ENCODE measurements around the gene CDYL. TPM values are rescaled to one million over a fixed set of nuclear protein-coding genes. Genes with fewer than 3 reads are reported as not detected.
"Not testable (repeated sequence)": the region's sequence is repeated elsewhere in the genome, so short reads cannot be mapped to it uniquely, and the experiment has no call there.

Gene CDYL
- total RNA-seq, 1 experiment from 2014 or later: 26.8 TPM

DNA sequence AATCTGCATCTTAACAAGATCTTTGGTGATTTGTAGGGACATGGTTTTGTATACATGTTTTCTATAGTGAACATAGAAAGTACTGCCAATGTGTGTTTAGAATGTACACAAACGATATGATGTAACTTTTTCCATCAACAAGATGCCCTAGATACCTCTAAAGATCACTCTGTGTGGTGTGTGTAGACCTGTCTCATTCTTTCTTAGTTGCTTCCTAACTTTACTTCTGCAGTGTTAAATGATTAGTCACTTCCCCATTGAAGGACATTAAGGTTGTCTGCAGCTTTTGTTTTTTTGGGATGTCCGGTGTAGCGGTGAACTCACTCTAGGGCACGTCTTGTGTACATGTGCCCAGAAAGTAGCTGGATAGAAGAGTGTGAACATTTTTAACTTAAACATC, 35.9 kb downstream of the CDYL start:
- no peak for DNase-seq
- Histone ChIP-seq H3K36me3 (no peaks in the 10 kb centered on the region), H3K4me3 (no peak overlapping the region), H3K27me3 (no peaks in the 10 kb centered on the region), H3K9me3 (no peaks in the 10 kb centered on the region)

DNA sequence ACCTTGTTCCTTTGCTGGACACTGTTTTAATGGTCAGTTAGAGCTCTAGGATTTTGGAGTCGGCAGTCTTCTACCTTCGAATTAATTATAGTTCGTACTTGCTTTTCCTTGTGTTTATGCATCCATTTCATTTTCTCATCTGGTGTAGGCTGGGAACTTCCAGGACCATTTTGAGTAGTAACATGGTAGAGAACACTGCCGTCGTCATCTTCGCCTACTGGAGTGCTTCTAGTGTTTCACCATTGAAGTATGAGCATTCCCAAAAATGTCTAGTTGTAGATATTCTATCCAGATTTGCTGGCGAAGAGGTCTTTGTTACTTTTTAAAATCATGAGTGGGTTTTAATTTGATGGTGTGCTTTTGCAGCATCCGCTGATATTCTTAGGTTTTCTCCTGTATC, 36.9 kb downstream of the CDYL start:
- H3K9me3 ChIP-seq: no peaks in the 10 kb centered on the region
- no peak overlapping the region for H3K4me3 ChIP-seq
- no peak for DNase-seq
- H3K27me3 ChIP-seq: no peaks in the 10 kb centered on the region
- no peaks in the 10 kb centered on the region for H3K36me3 ChIP-seq

DNA sequence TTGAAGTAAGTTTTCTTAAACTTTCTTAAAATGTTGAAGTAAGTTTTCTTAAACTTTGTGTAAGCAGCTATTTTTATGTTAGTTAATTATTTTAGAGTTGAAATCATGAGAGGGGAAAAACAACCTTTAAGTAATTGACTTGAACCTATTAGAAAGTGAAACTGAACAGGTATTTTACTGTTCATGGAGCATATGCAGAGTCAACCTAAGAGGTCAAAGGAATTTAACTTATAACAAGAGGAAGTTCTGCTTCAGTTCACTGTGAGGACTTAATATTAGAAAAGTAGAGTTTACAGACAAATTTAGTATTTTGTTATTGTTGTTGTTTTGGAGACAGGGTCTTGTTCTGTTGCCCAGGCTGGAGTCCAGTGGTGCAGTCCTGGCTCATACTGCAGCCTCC, 38.0 kb downstream of the CDYL start:
- no peak overlapping the region for H3K4me3 ChIP-seq
- DNase-seq: no peak
- H3K27me3 ChIP-seq: no peaks in the 10 kb centered on the region
- no peaks in the 10 kb centered on the region for H3K36me3 ChIP-seq
- H3K9me3 ChIP-seq: no peaks in the 10 kb centered on the region

DNA sequence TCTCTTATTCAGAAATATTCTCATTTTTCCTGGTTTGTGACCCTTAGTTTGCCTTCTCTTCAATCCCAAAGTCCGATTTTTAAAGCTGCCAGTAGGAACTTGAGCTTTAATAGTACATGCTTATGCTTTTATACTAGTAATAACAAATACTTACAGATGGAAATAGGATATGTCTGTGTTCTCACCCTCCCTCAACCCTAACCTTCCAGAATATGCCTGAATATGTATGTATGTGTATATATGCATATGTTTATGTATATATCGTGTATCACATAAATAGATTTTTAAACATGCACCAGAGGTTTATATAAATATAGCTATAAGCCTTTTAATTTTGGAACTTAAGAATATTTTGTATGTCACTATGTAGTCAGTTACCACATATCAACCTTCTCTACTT, 38.8 kb downstream of the CDYL start:
- no peak for DNase-seq
- Histone ChIP-seq H3K4me3 (no peak overlapping the region), H3K27me3 (no peaks in the 10 kb centered on the region), H3K36me3 (no peaks in the 10 kb centered on the region), H3K9me3 (no peaks in the 10 kb centered on the region)

DNA sequence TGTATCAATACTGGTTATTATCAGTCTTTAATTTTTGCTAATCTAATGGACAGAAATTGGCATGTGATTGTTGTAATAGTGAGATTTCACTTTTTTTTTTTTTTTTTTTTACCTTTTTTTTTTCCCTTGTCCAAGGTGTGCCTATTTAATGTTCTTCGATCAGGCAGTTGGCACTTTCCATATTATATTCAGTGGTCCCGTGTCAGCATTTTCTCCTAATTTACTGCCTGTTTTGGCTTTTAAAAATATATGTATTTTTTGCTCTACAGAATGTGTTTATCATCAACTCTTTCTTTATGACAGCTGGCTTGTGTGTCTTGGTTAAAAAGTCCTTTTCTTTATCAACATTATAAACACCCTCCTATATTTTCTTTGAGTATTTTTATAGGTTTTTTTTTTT, 39.4 kb downstream of the CDYL start:
- H3K9me3 ChIP-seq: no peaks in the 10 kb centered on the region
- no peaks in the 10 kb centered on the region for H3K36me3 ChIP-seq
- H3K27me3 ChIP-seq: no peaks in the 10 kb centered on the region
- H3K4me3 ChIP-seq: no peak overlapping the region
- no peak for DNase-seq

DNA sequence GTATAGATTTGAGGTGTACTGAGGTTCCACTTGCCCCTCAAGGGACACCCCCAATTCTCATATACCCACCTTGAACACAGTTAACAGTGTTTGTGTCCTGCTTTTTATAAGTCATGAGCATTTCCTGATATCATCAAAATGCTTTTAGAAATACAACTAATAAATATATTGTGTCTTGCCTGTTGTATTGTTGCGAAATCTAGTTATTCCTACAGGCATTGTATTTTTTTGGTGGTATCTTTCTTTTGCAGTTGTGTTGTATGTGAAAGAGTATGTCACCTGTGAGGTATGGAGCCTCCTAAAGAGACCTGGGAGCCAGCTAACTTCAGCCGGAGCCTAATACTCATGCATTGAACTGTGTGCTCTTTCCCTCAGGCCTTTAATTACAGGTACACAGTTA, 40.7 kb downstream of the CDYL start:
- Histone ChIP-seq H3K36me3 (no peaks in the 10 kb centered on the region), H3K27me3 (no peaks in the 10 kb centered on the region), H3K4me3 (no peak overlapping the region), H3K9me3 (no peaks in the 10 kb centered on the region)
- DNase-seq: no peak

DNA sequence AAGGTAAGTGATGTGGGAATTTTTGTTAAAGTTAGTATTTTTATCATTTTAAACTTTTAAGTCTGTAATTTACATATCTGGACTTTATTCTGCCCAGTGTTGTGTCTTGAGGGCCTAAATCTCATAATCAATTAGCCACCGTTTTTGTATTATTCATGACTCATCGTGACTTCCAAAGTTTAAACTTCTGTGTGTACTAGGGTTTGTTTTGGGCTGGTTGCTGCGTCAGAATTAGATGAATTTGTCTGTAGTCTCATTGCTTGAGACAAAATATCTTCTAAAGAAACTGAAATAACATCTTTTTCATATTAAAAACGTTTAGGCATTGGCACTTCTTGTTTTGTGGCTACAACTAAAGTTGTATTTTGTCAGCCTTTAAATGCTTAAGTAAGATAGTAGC, 41.3 kb downstream of the CDYL start:
- Histone ChIP-seq H3K4me3 (no peak overlapping the region), H3K36me3 (no peaks in the 10 kb centered on the region), H3K9me3 (no peaks in the 10 kb centered on the region), H3K27me3 (no peaks in the 10 kb centered on the region)
- no peak for DNase-seq

DNA sequence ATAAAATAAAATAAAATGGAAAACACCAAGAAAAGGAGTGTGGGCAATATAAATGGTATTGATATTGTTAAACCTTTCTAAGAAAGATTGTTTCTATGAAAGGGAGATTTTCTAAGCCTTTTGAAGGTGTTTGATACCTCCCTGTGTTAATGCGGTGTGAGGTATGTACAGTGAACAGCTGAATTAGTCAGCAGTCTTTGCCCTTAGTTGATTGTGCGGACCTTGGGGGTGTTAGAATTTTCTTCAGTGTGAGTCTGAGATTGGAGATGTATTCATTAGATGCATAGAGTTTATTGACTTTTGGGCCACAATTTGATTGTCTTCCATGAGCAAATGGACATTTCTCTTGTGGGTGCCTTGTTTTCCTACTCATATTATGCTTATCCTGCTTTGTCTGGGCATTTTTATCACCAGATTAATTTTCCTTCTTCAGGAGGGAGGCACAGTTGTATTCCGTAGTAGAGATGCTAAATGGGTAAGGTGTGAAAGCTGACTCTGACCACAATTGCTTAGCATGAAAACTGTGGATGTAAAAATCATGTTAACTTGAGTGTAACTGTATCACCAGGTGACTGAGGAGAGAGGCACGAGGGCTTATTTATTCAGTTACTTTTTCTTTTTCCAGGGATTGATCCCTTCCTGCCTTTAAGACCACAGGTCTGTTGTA, 42.2 kb downstream of the CDYL start:
- no peaks in the 10 kb centered on the region for H3K36me3 ChIP-seq
- no peak overlapping the region for H3K4me3 ChIP-seq
- H3K27me3 ChIP-seq: no peaks in the 10 kb centered on the region
- DNase-seq: no peak
- H3K9me3 ChIP-seq: no peaks in the 10 kb centered on the region

DNA sequence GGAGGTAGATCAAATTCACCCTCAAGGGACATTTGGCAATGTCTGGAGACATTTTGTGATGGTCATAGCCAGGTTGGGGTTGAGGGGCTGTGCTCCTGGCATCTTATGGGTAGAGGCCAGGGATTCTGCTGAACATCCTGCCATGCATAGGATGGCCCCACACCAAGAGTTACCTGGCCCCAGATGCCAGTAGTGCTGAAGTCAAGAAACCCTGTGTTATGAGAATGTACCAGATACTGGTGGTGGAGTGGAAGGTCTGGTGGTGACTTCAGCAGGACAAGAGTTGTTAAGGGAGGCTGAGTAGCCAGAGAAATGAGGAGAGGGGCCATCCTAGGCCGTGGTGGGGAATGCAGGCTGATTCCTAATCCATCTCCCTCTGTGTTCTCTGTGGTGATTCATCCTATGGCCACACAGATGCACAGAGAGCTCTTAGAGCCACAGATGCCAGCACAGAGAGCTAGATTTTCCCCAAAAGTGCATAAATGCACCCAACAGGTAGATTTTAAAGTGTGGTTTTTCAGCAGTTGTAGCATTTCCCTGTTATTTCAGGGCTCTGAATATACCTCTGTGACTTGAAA, 43.6 kb downstream of the CDYL start:
- Histone ChIP-seq H3K27me3 (no peaks in the 10 kb centered on the region), H3K36me3 (no peaks in the 10 kb centered on the region), H3K9me3 (no peaks in the 10 kb centered on the region), H3K4me3 (no peak overlapping the region)
- DNase-seq: no peak

DNA sequence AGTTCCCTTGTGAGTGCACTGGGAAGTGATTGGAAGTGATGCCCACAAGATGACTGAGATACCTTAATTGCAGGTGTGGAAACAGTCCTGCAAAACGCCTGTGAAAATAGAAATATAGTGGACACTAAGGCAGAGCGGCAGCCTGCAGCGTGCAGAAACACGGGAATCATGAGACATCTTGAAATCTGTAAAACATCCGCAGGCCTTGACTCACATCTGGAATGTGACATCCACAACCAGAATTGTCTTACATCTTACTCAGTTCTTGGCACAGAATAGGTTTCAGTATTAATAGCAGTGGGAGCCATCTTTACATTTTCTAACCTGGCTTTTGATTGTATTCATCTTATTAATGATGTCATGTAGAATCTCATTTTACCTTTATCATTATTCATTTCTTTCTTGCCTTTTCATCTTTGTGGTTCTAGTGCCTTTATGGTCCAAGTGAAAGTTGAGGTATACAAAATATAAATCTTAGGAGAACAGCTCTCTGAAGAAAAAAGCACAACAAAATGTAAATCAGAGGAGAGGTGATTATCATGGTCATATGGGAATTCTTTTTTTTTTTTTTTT, 44.6 kb downstream of the CDYL start:
- no peaks in the 10 kb centered on the region for H3K9me3 ChIP-seq
- no peak overlapping the region for H3K4me3 ChIP-seq
- no peaks in the 10 kb centered on the region for H3K27me3 ChIP-seq
- H3K36me3 ChIP-seq: no peaks in the 10 kb centered on the region
- DNase-seq: no peak

DNA sequence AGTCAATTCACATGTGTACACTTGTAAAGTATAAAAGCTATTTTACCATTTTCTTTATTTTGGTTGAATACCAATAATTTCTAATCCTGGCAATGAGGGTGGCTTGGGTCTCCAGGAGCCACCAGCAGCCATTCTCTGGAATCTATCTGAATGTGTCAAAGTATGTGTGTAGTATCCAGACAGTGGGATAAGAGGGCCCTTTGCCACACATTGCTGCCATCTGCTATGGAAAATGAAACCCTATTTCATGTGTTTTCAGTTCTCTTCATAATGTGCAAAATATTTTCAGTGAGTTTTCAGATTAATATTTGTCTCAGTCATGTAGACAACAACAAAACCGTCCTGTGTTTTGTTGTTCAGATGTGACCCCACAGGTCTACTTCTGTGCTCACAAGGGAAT, 46.3 kb downstream of the CDYL start:
- Histone ChIP-seq H3K27me3 (no peaks in the 10 kb centered on the region), H3K9me3 (no peaks in the 10 kb centered on the region; the same call in 1 of the 2 replicates), H3K36me3 (no peaks in the 10 kb centered on the region), H3K4me3 (no peak overlapping the region)
- DNase-seq: no peak

DNA sequence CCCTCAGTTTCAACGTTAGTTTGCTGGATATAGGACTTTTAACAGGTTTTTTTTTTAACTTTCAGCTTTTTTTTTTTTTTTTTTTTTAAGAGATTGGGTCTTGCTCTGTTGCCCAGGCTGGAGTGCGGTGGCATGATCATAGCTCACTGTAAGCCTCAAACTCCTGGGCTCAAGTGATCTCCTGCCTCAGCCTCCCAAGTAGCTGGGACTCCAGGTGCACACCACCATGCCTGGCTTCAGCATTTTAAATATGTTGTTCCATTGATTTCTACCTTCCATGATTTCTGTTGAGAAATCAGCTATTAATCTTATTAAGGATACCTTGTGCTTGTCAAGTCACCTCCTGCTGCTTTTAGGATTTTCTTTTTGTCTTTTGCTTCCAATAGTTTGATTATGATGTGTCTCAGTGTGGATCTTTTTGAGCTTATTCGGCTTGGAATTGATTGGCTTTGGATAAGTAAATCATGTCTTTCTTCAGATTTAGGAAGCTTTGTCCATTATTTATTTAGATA, 52.0 kb downstream of the CDYL start:
- no peaks in the 10 kb centered on the region for H3K27me3 ChIP-seq
- DNase-seq: no peak
- peaks cover 11% of the 10 kb centered on the region for H3K9me3 ChIP-seq
- H3K36me3 ChIP-seq: no peaks in the 10 kb centered on the region
- H3K4me3 ChIP-seq: no peak overlapping the region

DNA sequence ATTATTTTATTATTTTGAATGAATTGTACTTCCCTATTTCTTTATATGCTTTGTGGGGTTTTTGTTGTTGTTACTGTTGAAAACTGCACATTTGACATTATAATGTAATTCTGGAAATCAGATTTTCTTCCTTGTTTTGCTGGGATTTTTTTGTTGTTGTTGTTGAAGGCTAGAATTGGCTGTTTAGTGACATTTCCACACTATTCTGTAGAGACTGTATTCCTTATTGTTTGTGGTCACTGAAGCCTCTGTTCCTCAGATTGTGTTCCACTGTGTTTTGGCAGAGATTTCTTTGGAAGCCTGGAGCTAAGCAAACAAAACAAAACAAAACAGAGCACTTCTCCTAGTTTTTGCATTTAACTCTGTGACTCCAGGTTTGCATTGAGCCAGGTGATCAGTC, 52.9 kb downstream of the CDYL start:
- no peak for DNase-seq
- Histone ChIP-seq H3K36me3 (no peaks in the 10 kb centered on the region), H3K9me3 (peaks cover 11% of the 10 kb centered on the region), H3K27me3 (no peaks in the 10 kb centered on the region), H3K4me3 (no peak overlapping the region)

DNA sequence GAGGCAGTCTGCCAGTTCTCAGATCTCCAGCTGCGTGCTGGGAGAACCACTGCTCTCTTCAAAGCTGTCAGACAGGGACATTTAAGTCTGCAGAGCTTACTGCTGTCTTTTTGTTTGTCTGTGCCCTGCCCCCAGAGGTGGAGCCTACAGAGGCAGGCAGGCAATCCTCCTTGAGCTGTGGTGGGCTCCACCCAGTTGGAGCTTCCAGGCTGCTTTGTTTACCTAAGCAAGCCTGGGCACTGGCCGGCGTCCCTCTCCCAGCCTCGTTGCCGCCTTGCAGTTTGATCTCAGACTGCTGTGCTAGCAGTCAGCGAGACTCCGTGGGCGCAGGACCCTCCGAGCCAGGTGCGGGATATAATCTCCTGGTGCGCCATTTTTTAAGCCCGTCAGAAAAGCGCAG, 59.3 kb downstream of the CDYL start:
- not testable (repeated sequence) for H3K36me3 ChIP-seq, DNase-seq, H3K9me3 ChIP-seq, H3K4me3 ChIP-seq, H3K27me3 ChIP-seq

DNA sequence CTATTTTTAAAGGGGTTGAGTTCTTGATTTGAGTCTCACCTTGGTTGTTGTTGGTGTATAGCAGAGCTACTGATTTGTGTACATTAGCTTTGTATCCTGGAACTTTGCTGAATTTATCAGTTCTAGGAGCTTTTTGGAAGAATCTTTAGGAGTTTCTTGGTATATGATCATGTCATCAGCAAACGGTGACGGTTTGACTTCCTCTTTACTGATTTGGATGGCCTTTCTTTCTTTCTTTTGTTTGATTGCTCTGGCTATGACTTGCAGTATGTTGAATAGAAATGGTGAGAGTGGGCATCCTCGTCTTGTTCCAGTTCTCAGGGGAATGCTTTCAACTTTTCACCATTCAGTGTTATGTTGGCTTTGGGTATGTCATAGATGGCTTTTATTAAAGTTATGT, 64.0 kb downstream of the CDYL start:
- Histone ChIP-seq H3K4me3 (no peak overlapping the region), H3K9me3 (peaks cover 6% of the 10 kb centered on the region; the same call in 1 of the 2 replicates), H3K36me3 (no peaks in the 10 kb centered on the region), H3K27me3 (no peaks in the 10 kb centered on the region)
- DNase-seq: no peak

DNA sequence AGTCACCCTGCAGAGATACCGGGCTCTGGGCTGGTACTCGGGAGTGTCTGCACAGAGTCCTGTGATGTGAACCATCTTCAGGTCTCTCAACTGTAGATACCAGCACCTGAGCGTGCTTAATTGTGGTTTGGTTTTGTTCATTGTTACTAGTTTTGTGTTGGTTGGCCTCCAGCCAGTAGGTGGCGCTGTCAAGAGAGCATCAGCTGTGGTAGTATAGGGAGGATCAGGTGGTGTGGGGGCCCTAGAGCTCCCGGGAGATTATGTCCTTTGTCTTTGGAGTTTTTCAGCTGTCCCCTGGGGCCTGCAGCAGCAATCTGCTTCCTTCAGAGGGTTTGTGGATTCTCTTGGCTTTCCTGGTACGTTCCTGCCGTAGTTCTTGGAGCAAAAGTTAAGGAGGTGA, 67.9 kb downstream of the CDYL start:
- Histone ChIP-seq H3K4me3 (no peak overlapping the region), H3K36me3 (no peaks in the 10 kb centered on the region), H3K27me3 (no peaks in the 10 kb centered on the region), H3K9me3 (peaks cover 6% of the 10 kb centered on the region; the same call in 1 of the 2 replicates)
- no peak for DNase-seq

DNA sequence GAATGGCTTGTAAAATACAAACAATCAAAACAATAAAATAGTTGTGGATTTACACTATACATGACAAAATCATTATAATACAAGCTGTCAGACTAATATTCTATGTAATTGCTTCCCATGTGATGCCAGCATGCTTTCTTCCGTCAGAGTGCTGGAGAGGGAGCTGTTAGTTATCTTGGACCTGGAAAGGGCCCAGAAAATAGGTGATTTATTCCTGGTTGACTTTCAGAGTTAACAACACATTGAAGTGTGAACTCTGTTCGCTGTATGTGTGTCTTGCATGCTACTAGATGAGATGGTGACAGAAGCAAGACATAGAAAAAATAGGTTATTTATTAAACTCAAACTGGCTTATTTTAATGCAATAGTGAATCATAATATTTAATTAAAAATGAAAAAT, 70.2 kb downstream of the CDYL start:
- DNase-seq: no peak
- Histone ChIP-seq H3K36me3 (no peaks in the 10 kb centered on the region), H3K4me3 (no peak overlapping the region), H3K27me3 (no peaks in the 10 kb centered on the region), H3K9me3 (peaks cover 6% of the 10 kb centered on the region; the same call in 1 of the 2 replicates)

Measured in MG63 (cell line).